Measurements from ENCODE around the gene DUSP15.

Gene DUSP15

GRCh38 chr20:31842471-31843157 lies 27.7 kb downstream of the DUSP15 start:
- Histone ChIP-seq H3K4me2 (ENCODE audit: low read depth, low read length, poor library complexity, severe bottlenecking) (peak overlapping the region; percentile 28), H4K20me1 (ENCODE audit: insufficient read depth, low read length, poor library complexity, severe bottlenecking) (no peaks in the 10 kb centered on the region), H3K4me1 (ENCODE audit: insufficient read depth, low read length, poor library complexity, severe bottlenecking) (peaks cover 47% of the 10 kb centered on the region), H3F3A (ENCODE audit: low read depth) (no peaks in the 10 kb centered on the region), H3K36me3 (ENCODE audit: insufficient read depth, low read length) (no peaks in the 10 kb centered on the region), H3K79me2 (ENCODE audit: insufficient read depth, low read length) (no peaks in the 10 kb centered on the region), H2AFZ (ENCODE audit: low read length) (no peak overlapping the region), H3K9me2 (replicated peaks; ENCODE audit: low read depth, low read length) (no peaks in the 10 kb centered on the region), H3K9ac (ENCODE audit: low read depth, low read length, poor library complexity, severe bottlenecking) (peak overlapping the region; percentile 29), H3K9me3 (ENCODE audit: insufficient read depth, low read depth, low read length) (no peaks in the 10 kb centered on the region), H3K4me3 (ENCODE audit: low read length, poor library complexity, severe bottlenecking) (no peak overlapping the region), H3K27me3 (ENCODE audit: insufficient read depth, low read length, poor library complexity, severe bottlenecking) (no peaks in the 10 kb centered on the region)
- TF ChIP-seq, protein P1, sequence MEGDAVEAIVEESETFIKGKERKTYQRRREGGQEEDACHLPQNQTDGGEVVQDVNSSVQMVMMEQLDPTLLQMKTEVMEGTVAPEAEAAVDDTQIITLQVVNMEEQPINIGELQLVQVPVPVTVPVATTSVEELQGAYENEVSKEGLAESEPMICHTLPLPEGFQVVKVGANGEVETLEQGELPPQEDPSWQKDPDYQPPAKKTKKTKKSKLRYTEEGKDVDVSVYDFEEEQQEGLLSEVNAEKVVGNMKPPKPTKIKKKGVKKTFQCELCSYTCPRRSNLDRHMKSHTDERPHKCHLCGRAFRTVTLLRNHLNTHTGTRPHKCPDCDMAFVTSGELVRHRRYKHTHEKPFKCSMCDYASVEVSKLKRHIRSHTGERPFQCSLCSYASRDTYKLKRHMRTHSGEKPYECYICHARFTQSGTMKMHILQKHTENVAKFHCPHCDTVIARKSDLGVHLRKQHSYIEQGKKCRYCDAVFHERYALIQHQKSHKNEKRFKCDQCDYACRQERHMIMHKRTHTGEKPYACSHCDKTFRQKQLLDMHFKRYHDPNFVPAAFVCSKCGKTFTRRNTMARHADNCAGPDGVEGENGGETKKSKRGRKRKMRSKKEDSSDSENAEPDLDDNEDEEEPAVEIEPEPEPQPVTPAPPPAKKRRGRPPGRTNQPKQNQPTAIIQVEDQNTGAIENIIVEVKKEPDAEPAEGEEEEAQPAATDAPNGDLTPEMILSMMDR (conservative IDR thresholded peaks at IDR 0.05; ENCODE audit: low read length): no peak

DNA sequence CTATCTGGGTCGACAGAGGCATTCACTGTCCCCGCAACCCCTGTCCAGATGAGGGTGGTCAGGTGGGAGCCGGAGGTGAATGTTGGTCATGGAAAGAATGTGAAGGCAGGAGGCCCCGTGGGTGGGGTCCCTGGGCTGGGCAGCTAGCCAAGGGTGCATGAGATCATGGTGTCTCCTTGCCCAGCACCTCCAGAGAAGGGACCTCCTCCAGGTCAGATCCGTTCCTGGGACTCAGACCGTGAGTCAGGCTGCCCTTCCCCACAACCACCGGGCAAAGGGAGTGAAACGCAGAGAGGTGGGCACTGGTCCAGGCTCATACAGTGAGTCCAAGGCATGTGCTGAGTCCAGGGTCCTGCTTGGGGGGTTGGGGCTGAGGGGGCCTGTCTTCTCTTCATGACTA lies 28.4 kb downstream of the DUSP15 start:
- Histone ChIP-seq H3K79me2 (ENCODE audit: insufficient read depth, low read length) (no peaks in the 10 kb centered on the region), H3K9ac (ENCODE audit: low read depth, low read length, poor library complexity, severe bottlenecking) (peak overlapping the region; percentile 29), H2AFZ (ENCODE audit: low read length) (no peak overlapping the region), H3K4me2 (ENCODE audit: low read depth, low read length, poor library complexity, severe bottlenecking) (no peak overlapping the region), H3K9me2 (replicated peaks; ENCODE audit: low read depth, low read length) (no peaks in the 10 kb centered on the region), H3K27me3 (ENCODE audit: insufficient read depth, low read length, poor library complexity, severe bottlenecking) (no peaks in the 10 kb centered on the region), H3K9me3 (ENCODE audit: insufficient read depth, low read depth, low read length) (no peaks in the 10 kb centered on the region), H3K4me1 (ENCODE audit: insufficient read depth, low read length, poor library complexity, severe bottlenecking) (peaks cover 54% of the 10 kb centered on the region), H3K4me3 (ENCODE audit: low read length, poor library complexity, severe bottlenecking) (no peak overlapping the region), H3F3A (ENCODE audit: low read depth) (no peaks in the 10 kb centered on the region), H3K36me3 (ENCODE audit: insufficient read depth, low read length) (no peaks in the 10 kb centered on the region), H4K20me1 (ENCODE audit: insufficient read depth, low read length, poor library complexity, severe bottlenecking) (no peaks in the 10 kb centered on the region)
- no peak for TF ChIP-seq EZH2phosphoT487 (IDR thresholded peaks at IDR 0.05; ENCODE audit: borderline replicate concordance)
- TF ChIP-seq, protein P1 (conservative IDR thresholded peaks at IDR 0.05; ENCODE audit: low read length): no peak

- Histone ChIP-seq H3K4me3 (ENCODE audit: low read length, poor library complexity, severe bottlenecking) (no peak overlapping the region), H3K4me2 (ENCODE audit: low read depth, low read length, poor library complexity, severe bottlenecking) (no peak overlapping the region), H3K9ac (ENCODE audit: low read depth, low read length, poor library complexity, severe bottlenecking) (no peak overlapping the region), H3K9me2 (replicated peaks; ENCODE audit: low read depth, low read length) (no peaks in the 10 kb centered on the region), H2AFZ (ENCODE audit: low read length) (no peak overlapping the region), H4K20me1 (ENCODE audit: insufficient read depth, low read length, poor library complexity, severe bottlenecking) (no peaks in the 10 kb centered on the region), H3K36me3 (ENCODE audit: insufficient read depth, low read length) (no peaks in the 10 kb centered on the region), H3K4me1 (ENCODE audit: insufficient read depth, low read length, poor library complexity, severe bottlenecking) (peaks cover 58% of the 10 kb centered on the region), H3K79me2 (ENCODE audit: insufficient read depth, low read length) (no peaks in the 10 kb centered on the region), H3K27me3 (ENCODE audit: insufficient read depth, low read length, poor library complexity, severe bottlenecking) (no peaks in the 10 kb centered on the region), H3K9me3 (ENCODE audit: insufficient read depth, low read depth, low read length) (no peaks in the 10 kb centered on the region), H3F3A (ENCODE audit: low read depth) (no peaks in the 10 kb centered on the region)
- no peak for TF ChIP-seq EZH2phosphoT487 (IDR thresholded peaks at IDR 0.05; ENCODE audit: borderline replicate concordance)
- TF ChIP-seq, protein P1 (conservative IDR thresholded peaks at IDR 0.05; ENCODE audit: low read length): no peak
Observed at GRCh38 chr20:31840906-31841816, 29.2 kb downstream of the DUSP15 start.

All from Loucy (cell line).